Endothelial cell of umbilical vein (primary cell): ENCODE data around the gene CYP19A1. TPM values are rescaled to one million over a fixed set of nuclear protein-coding genes. Genes with fewer than 3 reads are reported as not detected.

Experiments
- BruUV-seq: library from RNA; stranded (reverse); fragments of 400-500 nt; replicated peaks from 2 replicates; lab custom pipeline; 2021; lab: Mats Ljungman, UMichigan
- CTCF ChIA-PET: fragments of 300-600, 350-600 bp; sonication (Branson Sonifier 250); formaldehyde crosslinking; loops from one replicate; lab custom pipeline; 2021; ENCODE audit warnings: antibody characterized with exemption, inconsistent platforms; lab: Charles Lee
- POLR2A ChIA-PET: fragments of 300-600, 350-600 bp; sonication (Branson Sonifier 250); formaldehyde crosslinking; loops from one replicate; lab custom pipeline; 2021; ENCODE audit warnings: antibody characterized with exemption, inconsistent platforms; lab: Charles Lee
- DNase-seq: peaks from one replicate; pipeline ENCODE4 v3.0.0-alpha.2; 2011; ENCODE audit warnings: low read depth, low spot score
- FAIRE-seq: peaks from 2 replicates; lab custom pipeline; 2011; peaks lifted over from hg19 to GRCh38; lab: Jason Lieb, UNC
- H2AFZ ChIP-seq: 2 replicates; pipeline ENCODE4 v1.6.0; 2012; ENCODE audit warnings: low read depth, low read length, control low read depth, inconsistent platforms
- H3K27ac ChIP-seq: 2 replicates; pipeline ENCODE4 v1.5.1; 2011; ENCODE audit warnings: low read depth, mild to moderate bottlenecking, control low read depth, low read length, moderate library complexity; ENCODE audit not compliant: insufficient read depth
- H3K27me3 ChIP-seq, 2 experiments: 2 replicates each; pipeline versions ENCODE4 v1.6.0 to v1.6.1; 2011; ENCODE audit warnings: low read length in 2 of 2, mixed read lengths in 1 of 2; ENCODE audit not compliant: control insufficient read depth in 2 of 2, insufficient read depth in 2 of 2
- H3K36me3 ChIP-seq, 2 experiments: 2 replicates in 1 of 2; 3 replicates in 1 of 2; pipeline ENCODE4 v1.5.1; 2011; ENCODE audit warnings: low read length in 2 of 2, mild to moderate bottlenecking in 1 of 2, moderate library complexity in 1 of 2; ENCODE audit not compliant: control insufficient read depth in 2 of 2, insufficient read depth in 2 of 2; ENCODE audit errors: extremely low read depth in 1 of 2
- H3K4me1 ChIP-seq: 3 replicates; pipeline ENCODE4 v1.5.1; 2011; ENCODE audit warnings: mild to moderate bottlenecking, low read length; ENCODE audit not compliant: control insufficient read depth, insufficient read depth; ENCODE audit errors: extremely low read depth
- H3K4me2 ChIP-seq: 2 replicates; pipeline ENCODE4 v1.6.1; 2011; ENCODE audit warnings: low read length, control low read depth, mixed read lengths; ENCODE audit not compliant: insufficient read depth
- H3K4me3 ChIP-seq, 3 experiments: fragments of 200-600 bp in 1 of 3; sonication (generic), shearing (Covaris generic) in 1 of 3; replicated peaks in 1 of 3; 2 replicates each; pipeline ENCODE4 v1.5.1; 2011 to 2016; ENCODE audit warnings: control low read depth in 3 of 3, low read length in 3 of 3, mild to moderate bottlenecking in 2 of 3, inconsistent platforms in 1 of 3, low read depth in 1 of 3, moderate library complexity in 1 of 3; ENCODE audit not compliant: insufficient read depth in 1 of 3
- H3K79me2 ChIP-seq: 2 replicates; pipeline ENCODE4 v1.6.0; 2012; ENCODE audit warnings: low read length, inconsistent platforms; ENCODE audit not compliant: control insufficient read depth, insufficient read depth
- H3K9ac ChIP-seq: replicated peaks from 2 replicates; pipeline ENCODE3; 2011; ENCODE audit warnings: low read length, control low read depth; ENCODE audit not compliant: insufficient read depth; ENCODE audit errors: extremely low read depth
- H3K9me1 ChIP-seq: replicated peaks from 3 replicates; pipeline ENCODE4 v1.6.0; 2011; ENCODE audit warnings: mild to moderate bottlenecking, low read length; ENCODE audit not compliant: control insufficient read depth, insufficient read depth; ENCODE audit errors: extremely low read depth
- H3K9me3 ChIP-seq: replicated peaks from 2 replicates; pipeline ENCODE4 v1.5.1; 2012; ENCODE audit warnings: low read length, inconsistent platforms; ENCODE audit not compliant: control insufficient read depth, insufficient read depth
- H4K20me1 ChIP-seq: replicated peaks from 2 replicates; pipeline ENCODE3; 2011; ENCODE audit warnings: mild to moderate bottlenecking, low read length; ENCODE audit not compliant: control insufficient read depth, insufficient read depth; ENCODE audit errors: extremely low read depth
- EZH2 ChIP-seq: IDR thresholded peaks from 2 replicates; pipeline ENCODE4 v1.6.1; 2012; ENCODE audit warnings: borderline replicate concordance, low read depth, mild to moderate bottlenecking, moderate library complexity, low read length, inconsistent platforms; ENCODE audit not compliant: severe bottlenecking
- FOS ChIP-seq: IDR thresholded peaks from 2 replicates; pipeline ENCODE4 v1.6.1; 2011; ENCODE audit warnings: mild to moderate bottlenecking, low read length, moderate library complexity, borderline replicate concordance; ENCODE audit not compliant: insufficient read depth
- GATA2 ChIP-seq: IDR thresholded peaks from 2 replicates; pipeline ENCODE4 v1.7.0; 2011; ENCODE audit warnings: low read depth, mild to moderate bottlenecking, moderate library complexity, mixed read lengths, low read length; ENCODE audit not compliant: insufficient read length, insufficient read depth
- JUN ChIP-seq: IDR thresholded peaks from 2 replicates; pipeline ENCODE4 v1.6.1; 2011; ENCODE audit warnings: borderline replicate concordance, low read depth; ENCODE audit not compliant: insufficient read length, insufficient read depth
- MYC ChIP-seq: IDR thresholded peaks from one replicate; pipeline ENCODE4 v1.6.1; 2011; ENCODE audit warnings: mild to moderate bottlenecking, low read depth, low read length
- POLR2A ChIP-seq: IDR thresholded peaks from 2 replicates; pipeline ENCODE4 v1.6.1; 2012; ENCODE audit warnings: low read depth, mild to moderate bottlenecking, control low read depth, low read length
- POLR2AphosphoS5 ChIP-seq: IDR thresholded peaks from 2 replicates; pipeline ENCODE4 v1.6.1; 2012; ENCODE audit warnings: low read depth, mild to moderate bottlenecking, control low read depth, low read length, moderate library complexity; ENCODE audit not compliant: insufficient read depth
- dilution Hi-C: fragments of 300-500 bp; cut with MboI; formaldehyde crosslinking; loops from one replicate; pipeline ENCODE4 v1.15.0; 2019; ENCODE audit warnings: low sequenced_read_pairs; ENCODE audit not compliant: extremely low pct_ligation_motif_present
- intact Hi-C: fragments of 100-400 bp; cut with micrococcal nuclease; formaldehyde crosslinking; loops from one replicate; pipeline ENCODE4 v1.10.0; 2022
- polyA plus RNA-seq, 4 experiments: library from polyadenylated mRNA; depleted of rRNA in 3 of 4; stranded (reverse) in 3 of 4; unstranded in 1 of 4; fragments of >200 nt; gene quantifications; 2 replicates each; pipeline versions ENCODE4 v1.2.1 to v1.2.3, GENCODE V29; 2011 to 2012; ENCODE audit warnings: missing spikeins in 1 of 4
- total RNA-seq: library from RNA; stranded (reverse); gene quantifications from 2 replicates; pipeline ENCODE4 v1.2.3, GENCODE V29; 2021
- TF ChIP-seq, protein P1 (sequence below): IDR thresholded peaks from 2 replicates; pipeline ENCODE4 v1.6.1; 2011; ENCODE audit not compliant: insufficient read depth, insufficient read length
- TF ChIP-seq, protein P2 (sequence below), 2 donors: IDR thresholded peaks; 1 replicate in 1 of 2; 2 replicates in 1 of 2; pipeline ENCODE4 v1.5.1; 2011; ENCODE audit warnings: low read length in 2 of 2, mild to moderate bottlenecking in 2 of 2, moderate library complexity in 2 of 2, control low read depth in 1 of 2, inconsistent platforms in 1 of 2, low read depth in 1 of 2; ENCODE audit not compliant: insufficient read depth in 1 of 2; ENCODE audit errors: extremely low read depth in 1 of 2

CYP19A1 gene
- total and polyA plus RNA-seq, 2 donors (not counting 3 experiments of a cell fraction or from before 2014, with no cell fraction given): not detected

DNA sequence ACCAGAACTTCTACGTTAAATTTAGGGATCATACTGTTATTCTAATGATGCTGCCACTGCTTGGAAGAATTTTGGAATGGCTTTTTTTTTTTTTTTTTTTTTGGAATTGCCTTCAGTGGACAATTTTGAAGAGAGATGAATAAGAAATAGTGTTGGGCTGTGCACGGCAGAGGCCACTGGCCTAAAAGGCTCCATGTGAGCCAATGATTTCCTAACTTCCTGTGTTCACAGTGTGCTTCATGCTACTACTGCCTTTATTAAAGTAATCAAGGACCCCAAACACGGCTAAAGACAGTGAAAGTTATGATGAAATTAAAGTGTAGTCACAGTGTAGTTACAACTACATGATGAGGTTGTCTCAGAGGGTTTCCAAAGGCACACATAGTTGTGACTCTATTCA, 142.9 kb downstream of the CYP19A1 start:
- H3K36me3 ChIP-seq: no peaks in the 10 kb centered on the region
- ChIA-PET POLR2A (no interaction called here), CTCF (interaction anchor here (1.0 to 7.0 kb wide), 3 partner anchors 32 to 206 kb away, joined by 3 to 66 read pairs (median 14); no protein-coding TSS in a partner anchor)
- FAIRE-seq: no peak
- H2AFZ ChIP-seq: no peak overlapping the region
- BruUV-seq: no TSS peak
- no peak overlapping the region for H3K4me2 ChIP-seq
- no peak overlapping the region for H3K9ac ChIP-seq
- dilution Hi-C loops (no loop called here), intact Hi-C loops (no loop called here)
- peaks cover 47 to 63% of the 10 kb centered on the region in 2 experiments for H3K27me3 ChIP-seq
- no peaks in the 10 kb centered on the region for H3K9me3 ChIP-seq
- no peak overlapping the region for H3K4me3 ChIP-seq
- no peaks in the 10 kb centered on the region for H3K79me2 ChIP-seq
- DNase-seq: no peak
- no peak for TF ChIP-seq JUN
- TF ChIP-seq, protein P1, sequence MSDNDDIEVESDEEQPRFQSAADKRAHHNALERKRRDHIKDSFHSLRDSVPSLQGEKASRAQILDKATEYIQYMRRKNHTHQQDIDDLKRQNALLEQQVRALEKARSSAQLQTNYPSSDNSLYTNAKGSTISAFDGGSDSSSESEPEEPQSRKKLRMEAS: no peak
- no peak for TF ChIP-seq POLR2AphosphoS5
- TF ChIP-seq, protein P2, sequence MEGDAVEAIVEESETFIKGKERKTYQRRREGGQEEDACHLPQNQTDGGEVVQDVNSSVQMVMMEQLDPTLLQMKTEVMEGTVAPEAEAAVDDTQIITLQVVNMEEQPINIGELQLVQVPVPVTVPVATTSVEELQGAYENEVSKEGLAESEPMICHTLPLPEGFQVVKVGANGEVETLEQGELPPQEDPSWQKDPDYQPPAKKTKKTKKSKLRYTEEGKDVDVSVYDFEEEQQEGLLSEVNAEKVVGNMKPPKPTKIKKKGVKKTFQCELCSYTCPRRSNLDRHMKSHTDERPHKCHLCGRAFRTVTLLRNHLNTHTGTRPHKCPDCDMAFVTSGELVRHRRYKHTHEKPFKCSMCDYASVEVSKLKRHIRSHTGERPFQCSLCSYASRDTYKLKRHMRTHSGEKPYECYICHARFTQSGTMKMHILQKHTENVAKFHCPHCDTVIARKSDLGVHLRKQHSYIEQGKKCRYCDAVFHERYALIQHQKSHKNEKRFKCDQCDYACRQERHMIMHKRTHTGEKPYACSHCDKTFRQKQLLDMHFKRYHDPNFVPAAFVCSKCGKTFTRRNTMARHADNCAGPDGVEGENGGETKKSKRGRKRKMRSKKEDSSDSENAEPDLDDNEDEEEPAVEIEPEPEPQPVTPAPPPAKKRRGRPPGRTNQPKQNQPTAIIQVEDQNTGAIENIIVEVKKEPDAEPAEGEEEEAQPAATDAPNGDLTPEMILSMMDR (IDR thresholded peaks at IDR 0.05; ENCODE audit: extremely low read depth in 1 of 2, insufficient read depth in 1 of 2, low read depth in 1 of 2, low read length in 2 of 2): no peak
- no peak for TF ChIP-seq MYC
- TF ChIP-seq GATA2: no peak
- TF ChIP-seq EZH2: no peak
- TF ChIP-seq FOS: no peak
- TF ChIP-seq POLR2A: no peak
- peaks cover 12% of the 10 kb centered on the region for H3K4me1 ChIP-seq
- H4K20me1 ChIP-seq: no peaks in the 10 kb centered on the region
- no peaks in the 10 kb centered on the region for H3K9me1 ChIP-seq
- H3K27ac ChIP-seq: no peak overlapping the region
